Gastrocnemius medialis (tissue), 4 donors: Measurements from ENCODE around the gene TFAP2A.

ENCODE experiments used
- POLR2A ChIP-seq, 2 donors: fragments of 450-650 bp; IDR thresholded peaks; one replicate each; pipeline ENCODE4 v1.6.1; 2017; ENCODE audit warnings: antibody characterized with exemption in 2 of 2, mild to moderate bottlenecking in 2 of 2, moderate library complexity in 2 of 2
- TF ChIP-seq, protein P1 (sequence below), 5 experiments: fragments of 450-650 bp in 3 of 5; fragments of 200-600 bp in 2 of 5; sonication (generic) in 2 of 5; IDR thresholded peaks in 4 of 5; conservative IDR thresholded peaks in 1 of 5; 1 replicate in 4 of 5; 2 replicates in 1 of 5; pipeline ENCODE4 v1.5.1; 2016 to 2019; ENCODE audit warnings: antibody characterized with exemption in 5 of 5, mild to moderate bottlenecking in 3 of 5, moderate library complexity in 3 of 5

DNA sequence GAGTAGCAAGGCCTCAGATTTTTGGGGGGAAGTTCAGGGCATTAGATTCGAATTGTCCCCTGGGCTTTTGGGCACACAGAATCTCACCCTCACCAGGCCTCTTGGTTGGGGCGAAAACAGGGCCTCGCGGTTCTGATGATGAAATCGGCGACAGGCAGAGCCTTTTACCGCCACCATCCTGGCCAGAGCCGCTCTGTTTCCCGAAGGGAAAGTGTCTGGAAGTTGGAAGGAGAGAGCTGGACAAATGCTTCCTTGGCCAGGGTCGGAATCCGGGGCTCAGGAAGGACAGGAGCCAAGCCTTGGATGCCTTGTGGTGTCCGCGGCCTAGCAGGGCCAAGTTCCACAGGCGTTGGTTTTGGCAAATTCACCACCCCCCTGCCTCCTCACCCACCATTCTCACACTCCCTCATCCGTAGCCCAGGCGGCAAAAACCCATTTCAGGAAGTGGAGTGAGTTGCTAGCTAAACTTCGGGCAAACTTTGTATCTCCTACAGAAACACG lies 3.5 kb upstream of the TFAP2A start:
- TF ChIP-seq POLR2A (IDR thresholded peaks at IDR 0.05), result no peak
- TF ChIP-seq, protein P1, sequence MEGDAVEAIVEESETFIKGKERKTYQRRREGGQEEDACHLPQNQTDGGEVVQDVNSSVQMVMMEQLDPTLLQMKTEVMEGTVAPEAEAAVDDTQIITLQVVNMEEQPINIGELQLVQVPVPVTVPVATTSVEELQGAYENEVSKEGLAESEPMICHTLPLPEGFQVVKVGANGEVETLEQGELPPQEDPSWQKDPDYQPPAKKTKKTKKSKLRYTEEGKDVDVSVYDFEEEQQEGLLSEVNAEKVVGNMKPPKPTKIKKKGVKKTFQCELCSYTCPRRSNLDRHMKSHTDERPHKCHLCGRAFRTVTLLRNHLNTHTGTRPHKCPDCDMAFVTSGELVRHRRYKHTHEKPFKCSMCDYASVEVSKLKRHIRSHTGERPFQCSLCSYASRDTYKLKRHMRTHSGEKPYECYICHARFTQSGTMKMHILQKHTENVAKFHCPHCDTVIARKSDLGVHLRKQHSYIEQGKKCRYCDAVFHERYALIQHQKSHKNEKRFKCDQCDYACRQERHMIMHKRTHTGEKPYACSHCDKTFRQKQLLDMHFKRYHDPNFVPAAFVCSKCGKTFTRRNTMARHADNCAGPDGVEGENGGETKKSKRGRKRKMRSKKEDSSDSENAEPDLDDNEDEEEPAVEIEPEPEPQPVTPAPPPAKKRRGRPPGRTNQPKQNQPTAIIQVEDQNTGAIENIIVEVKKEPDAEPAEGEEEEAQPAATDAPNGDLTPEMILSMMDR (IDR thresholded peaks at IDR 0.05 in 4 of 5, conservative IDR thresholded peaks at IDR 0.05 in 1 of 5), result no peak
